ENCODE results near the gene ZNF865. TPM values are rescaled to one million over a fixed set of nuclear protein-coding genes. Genes with fewer than 3 reads are reported as not detected.

The ZNF865 gene
- total and polyA plus RNA-seq, 2 experiments from 2014 or later: 1.9 to 11.2 TPM

- no peaks in the 10 kb centered on the region for H3K36me3 ChIP-seq
- H3K9me3 ChIP-seq (ENCODE audit: low read depth): no peaks in the 10 kb centered on the region
- H3K4me3 ChIP-seq: peak overlapping the region; percentile 39
- no peak for TF ChIP-seq CTCF (IDR thresholded peaks at IDR 0.05; ENCODE audit: low read depth, low read length)
- no peaks in the 10 kb centered on the region for H3K27me3 ChIP-seq
- peak; percentile 94 to 95 for DNase-seq (ENCODE audit: low read depth in 1 of 2, low spot score in 1 of 2)
- no peak overlapping the region for H3K27ac ChIP-seq
- H3K4me1 ChIP-seq (ENCODE audit: low read depth): peaks cover 7% of the 10 kb centered on the region
Observed at GRCh38 chr19:55586976-55587668, 18.3 kb upstream of the ZNF865 start.

GRCh38 chr19:55588738-55589137 is 16.7 kb upstream of the ZNF865 start:
- DNase-seq (ENCODE audit: low read depth in 1 of 2, low spot score in 1 of 2): no peak
- peaks cover 7% of the 10 kb centered on the region for H3K4me1 ChIP-seq (ENCODE audit: low read depth)
- H3K36me3 ChIP-seq: no peaks in the 10 kb centered on the region
- H3K4me3 ChIP-seq: no peak overlapping the region
- no peak for TF ChIP-seq CTCF (IDR thresholded peaks at IDR 0.05; ENCODE audit: low read depth, low read length)
- no peaks in the 10 kb centered on the region for H3K9me3 ChIP-seq (ENCODE audit: low read depth)
- H3K27ac ChIP-seq: no peak overlapping the region
- H3K27me3 ChIP-seq: no peaks in the 10 kb centered on the region

- H3K4me1 ChIP-seq (ENCODE audit: low read depth): peaks cover 7% of the 10 kb centered on the region
- H3K36me3 ChIP-seq: peaks cover 4% of the 10 kb centered on the region
- H3K4me3 ChIP-seq: no peak overlapping the region
- H3K9me3 ChIP-seq (ENCODE audit: low read depth): no peaks in the 10 kb centered on the region
- no peak for DNase-seq (ENCODE audit: low read depth in 1 of 2, low spot score in 1 of 2)
- TF ChIP-seq CTCF (IDR thresholded peaks at IDR 0.05; ENCODE audit: low read depth, low read length): no peak
- H3K27ac ChIP-seq: no peak overlapping the region
- no peaks in the 10 kb centered on the region for H3K27me3 ChIP-seq
Observed at GRCh38 chr19:55590109-55590508, 15.3 kb upstream of the ZNF865 start.

GRCh38 chr19:55590617-55591016 is 14.8 kb upstream of the ZNF865 start:
- no peaks in the 10 kb centered on the region for H3K27me3 ChIP-seq
- peak in 1 of 2 donors; percentile 9 for DNase-seq (ENCODE audit: low read depth in 1 of 2, low spot score in 1 of 2)
- H3K27ac ChIP-seq: no peak overlapping the region
- H3K9me3 ChIP-seq (ENCODE audit: low read depth): no peaks in the 10 kb centered on the region
- H3K36me3 ChIP-seq: peaks cover 5% of the 10 kb centered on the region
- H3K4me1 ChIP-seq (ENCODE audit: low read depth): peaks cover 7% of the 10 kb centered on the region
- no peak overlapping the region for H3K4me3 ChIP-seq
- TF ChIP-seq CTCF (IDR thresholded peaks at IDR 0.05; ENCODE audit: low read depth, low read length): no peak

GRCh38 chr19:55591555-55591954 is 13.9 kb upstream of the ZNF865 start:
- H3K4me3 ChIP-seq: no peak overlapping the region
- DNase-seq (ENCODE audit: low read depth in 1 of 2, low spot score in 1 of 2): no peak
- no peaks in the 10 kb centered on the region for H3K9me3 ChIP-seq (ENCODE audit: low read depth)
- no peaks in the 10 kb centered on the region for H3K27me3 ChIP-seq
- TF ChIP-seq CTCF (IDR thresholded peaks at IDR 0.05; ENCODE audit: low read depth, low read length): no peak
- H3K36me3 ChIP-seq: peaks cover 9% of the 10 kb centered on the region
- no peak overlapping the region for H3K27ac ChIP-seq
- peaks cover 3% of the 10 kb centered on the region for H3K4me1 ChIP-seq (ENCODE audit: low read depth)
